RWPE2 (cell line): Measurements from ENCODE around the gene KRTAP19-4.

Experiments used
- ATAC-seq: fragments of 200-7000 bp; cut with Tn5 transposase; 3 replicates; pipeline ENCODE4 v1.9.1; 2021; ENCODE audit warnings: low read depth
- DNase-seq: peaks from one replicate; pipeline ENCODE4 v3.0.0-alpha.2; 2020; ENCODE audit warnings: low spot score
- H3K27ac ChIP-seq: fragments of 450-650 bp; 2 replicates; pipeline ENCODE4 v1.5.1; 2017; ENCODE audit warnings: mild to moderate bottlenecking; ENCODE audit not compliant: poor library complexity, severe bottlenecking
- H3K27me3 ChIP-seq: fragments of 250-450 bp; sonication (Bioruptor Pico); 2 replicates; pipeline ENCODE4 v1.5.1; 2021; ENCODE audit warnings: mild to moderate bottlenecking, moderate library complexity; ENCODE audit not compliant: insufficient read depth, poor library complexity, severe bottlenecking
- H3K36me3 ChIP-seq: fragments of 250-450 bp; sonication (Bioruptor Pico); 2 replicates; pipeline ENCODE4 v1.5.1; 2020; ENCODE audit warnings: low read depth, mild to moderate bottlenecking, moderate library complexity
- H3K4me1 ChIP-seq: fragments of 250-450 bp; sonication (Bioruptor Pico); 2 replicates; pipeline ENCODE4 v1.5.1; 2021; ENCODE audit warnings: mild to moderate bottlenecking, moderate library complexity; ENCODE audit not compliant: insufficient read depth, poor library complexity, severe bottlenecking
- H3K4me3 ChIP-seq: fragments of 250-450 bp; sonication (Bioruptor Pico); 2 replicates; pipeline ENCODE4 v1.5.1; 2021; ENCODE audit warnings: mild to moderate bottlenecking, moderate library complexity; ENCODE audit not compliant: severe bottlenecking
- H3K9me3 ChIP-seq: fragments of 250-450 bp; sonication (Bioruptor Pico); 2 replicates; pipeline ENCODE4 v1.5.1; 2021; ENCODE audit warnings: mild to moderate bottlenecking, moderate library complexity; ENCODE audit not compliant: severe bottlenecking
- CTCF ChIP-seq: fragments of 450-650 bp; IDR thresholded peaks from one replicate; pipeline ENCODE4 v1.5.1; 2017; ENCODE audit warnings: mild to moderate bottlenecking, moderate library complexity; ENCODE audit not compliant: poor library complexity, severe bottlenecking

KRTAP19-4 gene

DNA sequence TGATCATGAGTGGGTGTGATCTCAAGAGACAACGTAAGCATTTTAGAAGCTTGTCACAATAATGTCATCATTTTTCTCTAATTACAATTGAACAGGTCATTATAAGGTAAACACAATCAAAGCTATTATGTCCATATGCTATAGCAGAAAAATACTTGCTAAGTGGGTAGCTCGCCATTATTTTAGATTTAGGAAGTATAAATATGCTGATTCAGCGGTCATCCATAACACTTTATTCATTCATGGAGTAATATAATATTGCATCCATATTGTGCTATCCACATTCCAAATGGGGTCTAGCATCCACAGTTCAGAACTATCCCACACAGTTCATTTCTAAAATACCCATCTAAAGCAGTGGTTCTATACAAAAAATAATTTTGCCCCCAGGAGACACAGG, 48.5 kb downstream of the KRTAP19-4 start:
- Histone ChIP-seq H3K27ac (no peak overlapping the region), H3K36me3 (no peaks in the 10 kb centered on the region), H3K27me3 (no peaks in the 10 kb centered on the region), H3K9me3 (no peaks in the 10 kb centered on the region), H3K4me3 (no peak overlapping the region), H3K4me1 (no peaks in the 10 kb centered on the region)
- DNase-seq (no peak), ATAC-seq (no peak)
- TF ChIP-seq CTCF = no peak

DNA sequence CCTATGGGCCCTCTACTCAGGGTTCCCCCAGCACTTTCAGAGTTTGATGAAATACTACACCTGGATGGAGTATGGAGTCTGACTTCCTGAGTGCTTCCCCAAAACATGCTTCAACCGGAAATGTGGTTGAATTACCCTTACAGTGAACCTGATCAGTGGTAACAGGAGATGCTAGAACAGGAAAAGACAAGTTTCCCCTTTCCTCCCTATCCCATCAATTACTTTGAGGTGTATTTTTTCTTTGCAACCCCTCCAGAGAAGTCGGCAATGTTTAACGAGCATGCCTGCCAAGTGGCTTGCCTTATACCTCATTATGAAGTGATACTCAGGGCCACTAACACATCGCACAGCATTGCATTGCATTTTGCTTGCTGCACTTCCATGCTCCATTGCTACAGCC, 49.9 kb downstream of the KRTAP19-4 start:
- Histone ChIP-seq H3K4me1 (no peaks in the 10 kb centered on the region), H3K4me3 (no peak overlapping the region), H3K27me3 (no peaks in the 10 kb centered on the region), H3K36me3 (no peaks in the 10 kb centered on the region), H3K27ac (no peak overlapping the region), H3K9me3 (no peaks in the 10 kb centered on the region)
- TF ChIP-seq CTCF = no peak
- no peak for DNase-seq
- no peak for ATAC-seq
